AG09309 (cell line): ENCODE results near the gene ATXN7L1.

Source experiments
- DNase-seq: peaks from one replicate; pipeline ENCODE4 v3.0.0-alpha.2; 2010; ENCODE audit warnings: low read depth
- H3K4me3 ChIP-seq: 2 replicates; pipeline ENCODE4 v1.5.1; 2011; ENCODE audit warnings: mild to moderate bottlenecking, low read depth, low read length, moderate library complexity; ENCODE audit not compliant: control insufficient read depth
- CTCF ChIP-seq: IDR thresholded peaks from 2 replicates; pipeline ENCODE4 v1.5.1; 2011; ENCODE audit warnings: mild to moderate bottlenecking, low read depth, low read length, inconsistent platforms; ENCODE audit not compliant: insufficient read depth, control insufficient read depth; ENCODE audit errors: missing control alignments

The ATXN7L1 gene

DNA sequence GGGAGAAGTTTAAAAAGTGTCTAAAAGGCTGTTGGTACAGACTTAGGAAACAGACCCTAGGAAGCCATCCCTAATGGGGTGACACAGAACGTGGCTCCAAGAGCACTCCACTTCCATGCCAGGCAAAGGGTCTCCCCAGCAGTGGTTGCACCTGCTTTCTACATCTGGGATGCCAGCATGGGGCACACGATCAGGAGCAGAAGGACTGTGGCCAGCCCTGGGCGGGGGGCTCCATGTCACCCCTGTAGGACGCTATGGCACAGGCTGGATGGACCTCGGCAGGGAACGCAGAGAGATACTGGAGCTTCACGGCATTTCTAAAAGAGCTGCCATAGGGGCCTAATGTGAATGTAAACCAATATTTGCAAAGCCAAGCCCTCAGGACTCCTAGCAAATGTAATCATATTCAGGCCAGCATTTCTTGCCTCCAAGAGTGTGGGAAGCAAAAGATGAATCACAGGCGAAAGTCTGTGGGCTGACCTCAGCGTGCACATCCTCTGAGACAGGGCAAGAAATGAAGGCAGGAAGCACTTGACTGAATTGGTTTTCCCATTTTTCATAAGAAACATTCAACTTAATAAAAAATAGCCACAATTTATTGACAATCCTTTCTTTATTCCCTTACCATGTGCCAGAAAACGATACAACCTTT, 93.9 kb downstream of the ATXN7L1 start:
- no peak overlapping the region for H3K4me3 ChIP-seq
- TF ChIP-seq CTCF = no peak
- peak; percentile 58 for DNase-seq

- H3K4me3 ChIP-seq = no peak overlapping the region
- no peak for TF ChIP-seq CTCF
- no peak for DNase-seq
Measured at GRCh38 chr7:105779856-105780780, 96.3 kb downstream of the ATXN7L1 start.

GRCh38 chr7:105778956-105779355, 97.4 kb downstream of the ATXN7L1 start:
- H3K4me3 ChIP-seq = no peak overlapping the region
- no peak for DNase-seq
- TF ChIP-seq CTCF = no peak

DNA sequence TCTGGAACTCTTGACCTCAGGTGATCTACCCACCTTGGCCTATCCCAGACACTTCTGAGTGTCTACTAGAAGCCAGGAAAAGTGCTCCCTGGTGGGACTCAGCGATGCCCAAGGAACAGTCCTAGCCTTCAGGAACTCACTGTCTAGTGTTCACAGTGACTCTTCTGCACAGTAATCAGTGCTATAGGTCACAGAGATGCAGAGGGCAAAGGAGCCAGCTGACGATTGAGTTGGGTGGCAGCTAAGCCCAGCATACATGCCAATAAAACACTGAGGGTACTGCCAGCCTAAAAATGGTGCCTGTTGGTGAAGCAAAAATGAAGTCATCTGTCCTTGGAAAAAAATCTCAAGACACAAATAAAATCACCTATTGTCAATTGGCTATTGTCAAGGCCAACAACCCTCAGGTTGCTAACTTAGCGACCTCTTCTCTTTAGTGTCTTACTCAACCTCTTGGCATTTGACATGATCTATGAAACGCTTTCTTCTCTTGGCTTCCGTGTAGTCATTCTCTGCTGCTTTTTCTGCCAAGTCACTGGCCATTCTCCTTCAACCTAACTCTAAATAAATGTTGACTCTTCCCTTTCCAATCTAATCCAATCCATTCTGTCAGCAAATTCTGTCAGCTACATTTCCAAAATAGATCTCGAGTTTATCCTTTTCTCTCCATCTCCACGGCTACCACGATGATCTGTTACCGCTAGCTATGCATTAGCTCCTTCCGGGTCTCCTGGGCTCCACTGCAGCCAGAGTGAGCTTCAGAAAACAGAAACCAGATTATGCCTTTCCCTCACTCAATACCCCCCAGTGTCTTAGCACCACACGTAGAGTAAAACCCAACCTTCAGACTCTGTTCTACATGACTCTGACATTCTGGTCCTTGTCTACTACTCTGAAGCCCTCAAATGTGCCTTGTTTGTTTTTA, 99.2 kb downstream of the ATXN7L1 start:
- TF ChIP-seq CTCF = no peak
- no peak for DNase-seq
- H3K4me3 ChIP-seq = no peak overlapping the region

DNA sequence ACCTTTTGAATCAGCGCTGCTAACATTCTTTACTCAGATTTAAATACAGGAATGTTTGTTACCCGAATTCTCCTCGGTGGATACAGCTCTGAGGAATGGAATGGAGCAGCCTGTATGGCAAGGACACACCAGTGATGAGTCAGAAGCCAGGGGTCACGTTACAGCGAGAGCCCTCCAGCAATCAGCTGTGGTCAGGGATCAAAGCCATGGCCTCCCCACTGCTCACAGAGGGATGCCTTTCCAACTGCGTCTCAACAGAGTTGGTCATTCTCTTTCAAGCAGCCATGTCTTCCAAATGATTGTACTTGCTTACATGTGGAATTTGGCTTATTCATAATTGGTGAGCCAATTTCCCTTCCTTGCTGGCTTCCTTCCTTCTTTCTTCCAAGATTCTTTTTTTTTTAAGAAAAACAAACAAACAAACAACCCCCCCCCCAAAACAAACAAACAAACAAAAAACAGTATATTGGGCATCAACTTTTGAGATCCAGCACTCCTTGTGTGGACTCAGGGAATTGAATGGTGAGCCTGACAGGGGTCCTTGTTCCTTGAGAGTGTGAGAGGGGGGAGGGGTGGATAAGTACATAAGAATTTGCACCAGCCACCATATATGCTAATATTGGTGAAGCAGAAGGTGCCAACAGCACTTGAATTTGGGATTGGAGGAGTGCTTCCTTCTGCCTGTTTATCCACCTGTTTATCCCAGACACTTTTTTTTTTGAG, 100.2 kb downstream of the ATXN7L1 start:
- no peak overlapping the region for H3K4me3 ChIP-seq
- TF ChIP-seq CTCF = no peak
- DNase-seq = peak; percentile 98
